Adrenal gland (tissue), 12 donors: Measurements from ENCODE around the gene DCP1A. TPM values are rescaled to one million over a fixed set of nuclear protein-coding genes. Genes with fewer than 3 reads are reported as not detected.
A peak's percentile ranks its signal among the peaks of the same experiment; 100 is the strongest.
"Not testable (repeated sequence)": the region's sequence is repeated elsewhere in the genome, so short reads cannot be mapped to it uniquely, and the experiment has no call there.

Source experiments
- DNase-seq, 7 donors: peaks; one replicate each; pipeline ENCODE4 v3.0.0-alpha.2; 2019 to 2020
- H3K27ac ChIP-seq, 5 donors: fragments of 200-600 bp; sonication (generic) in 4 of 5; 1 replicate in 3 of 5; 2 replicates in 2 of 5; pipeline versions ENCODE4 v1.5.1 to v1.8.0; 2016 to 2020; ENCODE audit warnings: mild to moderate bottlenecking in 1 of 5
- H3K27me3 ChIP-seq: fragments of 200-600 bp; 2 replicates; pipeline ENCODE4 v1.8.0; 2021
- H3K36me3 ChIP-seq, 2 donors: fragments of 200-600 bp; replicated peaks in 1 of 2; 1 replicate in 1 of 2; 2 replicates in 1 of 2; pipeline versions ENCODE4 v1.5.1 to v1.8.0; 2018 to 2022
- H3K4me1 ChIP-seq, 2 donors: fragments of 200-600 bp; replicated peaks in 1 of 2; 1 replicate in 1 of 2; 2 replicates in 1 of 2; pipeline versions ENCODE4 v1.5.1 to v1.8.0; 2018 to 2021
- H3K4me3 ChIP-seq, 4 donors: fragments of 200-600 bp; sonication (generic) in 3 of 4; one replicate each; pipeline ENCODE4 v1.5.1; 2016 to 2018
- H3K9me3 ChIP-seq, 3 donors: fragments of 200-600 bp; sonication (generic) in 1 of 3; replicated peaks in 1 of 3; 1 replicate in 2 of 3; 2 replicates in 1 of 3; pipeline versions ENCODE4 v1.5.1 to v1.8.0; 2016 to 2021
- CTCF ChIP-seq, 6 experiments: fragments of 450-650 bp in 4 of 6; fragments of 200-600 bp in 2 of 6; sonication (generic) in 1 of 6; IDR thresholded peaks; 1 replicate in 5 of 6; 2 replicates in 1 of 6; pipeline versions ENCODE4 v1.5.1 to v1.8.0; 2016 to 2021; ENCODE audit warnings: antibody characterized with exemption in 6 of 6, mild to moderate bottlenecking in 2 of 6, moderate library complexity in 1 of 6
- POLR2A ChIP-seq, 2 donors: fragments of 450-650 bp; IDR thresholded peaks; one replicate each; pipeline ENCODE4 v1.6.1; 2017; ENCODE audit warnings: antibody characterized with exemption in 2 of 2, mild to moderate bottlenecking in 2 of 2, moderate library complexity in 1 of 2
- WGBS, 4 donors: extraction: QIAGEN DNeasy Blood & Tissue Kit in 2 of 4; methylation state at CpG; one replicate each; pipeline versions ENCODE4 v1.1.5 to v1.1.7; 2013 to 2017; 5-methylcytosine and 5-hydroxymethylcytosine counted together
- intact Hi-C, 2 donors: fragments of 100-400 bp; cut with DNase I; formaldehyde crosslinking; loops; one replicate each; pipeline versions ENCODE4 v1.14.1 to v1.15.0; 2022 to 2023
- polyA plus RNA-seq, 3 donors: library from polyadenylated mRNA; stranded (reverse); fragments of 200-250 nt in 2 of 3; fragments of 350-450 nt in 1 of 3; fragmentation: Illumina TruSeq in 1 of 3; extraction: RNeasy Lipid Tissue Mini Kit (QIAGEN cat#74804) in 1 of 3; gene quantifications; one replicate each; pipeline ENCODE4 v1.2.3, GENCODE V29; 2013 to 2014
- total RNA-seq, 9 donors: library from RNA; depleted of rRNA in 4 of 9; stranded (reverse); fragments of >200 nt in 4 of 9; fragments of 120-200 nt in 1 of 9; fragmentation: NEBNext Ultra II Directional in 1 of 9; extraction: Animal tissue kit (Norgen Biotek cat#: 25700) in 1 of 9; gene quantifications; one replicate each; pipeline versions ENCODE4 v1.1.0 to v1.2.4, GENCODE V29; 2013 to 2023
- donor health status: healthy with polysubstance abuse.
- donor health status: Bipolar disorder and iron deficiency.
- donor health status: DM: yes; HTN: yes; CAD: no.
- donor health status: DM: no; HTN: no; CAD: no.
- donor health status: DM: no; HTN: no; CAD: no.
- donor health status: DM: yes; HTN: yes; CAD: no.

Gene DCP1A
- total and polyA plus RNA-seq, 12 donors: 9.3 to 31.0 (median 22.1) TPM

DNA sequence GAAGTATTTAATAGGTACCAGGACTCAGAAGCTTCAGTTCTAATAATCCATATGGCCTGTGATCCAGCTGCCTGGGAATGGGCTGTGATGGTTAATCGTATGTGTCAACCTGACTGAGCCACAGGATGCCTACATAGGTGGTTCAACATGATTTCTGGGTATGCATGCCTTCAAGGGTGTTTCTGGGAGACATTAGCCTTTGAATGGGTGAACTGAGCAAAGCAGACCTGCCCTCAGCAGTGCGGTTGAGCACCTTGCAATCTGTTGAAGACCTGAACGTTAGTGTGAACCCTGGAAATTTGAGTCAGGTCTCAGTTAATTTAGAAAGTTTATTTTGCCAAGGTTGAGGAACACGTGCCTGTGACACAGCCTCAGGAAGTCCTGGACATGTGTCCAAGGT, 68.7 kb downstream of the DCP1A start:
- no peak for DNase-seq
- 86 to 89% (median 87%) methylated on average over 2 to 4 of the region's 4 CpGs for WGBS, 4 donors
- peaks cover 0 to 4% of the 10 kb centered on the region in 2 donors for H3K36me3 ChIP-seq
- no peak overlapping the region for H3K27ac ChIP-seq
- H3K4me1 ChIP-seq: no peaks in the 10 kb centered on the region
- no peaks in the 10 kb centered on the region for H3K9me3 ChIP-seq
- H3K27me3 ChIP-seq: no peaks in the 10 kb centered on the region
- TF ChIP-seq POLR2A (IDR thresholded peaks at IDR 0.05) (no peak), CTCF (IDR thresholded peaks at IDR 0.05) (no peak)
- H3K4me3 ChIP-seq: no peak overlapping the region
- intact Hi-C loops: no loop called here

DNA sequence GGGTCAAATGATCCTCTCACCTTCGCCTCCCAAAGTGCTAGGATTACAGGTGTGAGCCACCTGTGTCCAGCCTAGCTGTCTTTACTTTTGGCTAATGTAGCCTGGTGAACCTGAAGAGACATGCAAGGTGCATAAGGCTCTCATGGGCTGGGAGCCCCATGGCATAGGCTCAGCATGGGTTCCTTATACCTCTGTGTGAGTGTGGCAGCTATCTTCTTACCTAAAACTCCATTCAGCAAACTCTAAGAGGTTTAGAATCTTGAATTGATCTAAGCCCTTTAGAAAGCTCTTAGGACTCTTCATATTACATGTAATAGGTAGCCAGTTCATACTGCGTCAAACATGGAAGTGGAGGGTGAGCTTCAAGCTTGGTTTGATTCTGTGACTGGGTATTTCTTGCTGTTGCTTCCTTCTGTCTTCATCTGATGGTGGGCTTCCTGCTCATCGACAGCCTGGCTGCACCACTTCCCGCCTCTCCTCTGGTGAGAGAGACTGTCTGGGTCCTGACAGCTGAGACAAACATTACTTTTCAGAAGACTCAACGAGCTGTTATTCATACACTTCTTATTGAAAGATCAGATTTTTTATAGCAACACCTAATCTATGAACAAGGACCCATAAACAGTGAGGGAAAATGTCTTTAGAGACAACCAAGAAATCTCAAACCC, 72.3 kb downstream of the DCP1A start:
- no peak overlapping the region for H3K4me3 ChIP-seq
- WGBS, 4 donors: 62 to 74% (median 70%) methylated on average over 5 of the region's 5 CpGs
- DNase-seq: no peak
- H3K27me3 ChIP-seq: no peaks in the 10 kb centered on the region
- no peaks in the 10 kb centered on the region for H3K9me3 ChIP-seq
- peaks cover 6 to 7% of the 10 kb centered on the region in 2 donors for H3K4me1 ChIP-seq
- no peak overlapping the region for H3K27ac ChIP-seq
- intact Hi-C loops: no loop called here
- TF ChIP-seq CTCF (IDR thresholded peaks at IDR 0.05) (no peak), POLR2A (IDR thresholded peaks at IDR 0.05) (no peak)
- H3K36me3 ChIP-seq: no peaks in the 10 kb centered on the region

DNA sequence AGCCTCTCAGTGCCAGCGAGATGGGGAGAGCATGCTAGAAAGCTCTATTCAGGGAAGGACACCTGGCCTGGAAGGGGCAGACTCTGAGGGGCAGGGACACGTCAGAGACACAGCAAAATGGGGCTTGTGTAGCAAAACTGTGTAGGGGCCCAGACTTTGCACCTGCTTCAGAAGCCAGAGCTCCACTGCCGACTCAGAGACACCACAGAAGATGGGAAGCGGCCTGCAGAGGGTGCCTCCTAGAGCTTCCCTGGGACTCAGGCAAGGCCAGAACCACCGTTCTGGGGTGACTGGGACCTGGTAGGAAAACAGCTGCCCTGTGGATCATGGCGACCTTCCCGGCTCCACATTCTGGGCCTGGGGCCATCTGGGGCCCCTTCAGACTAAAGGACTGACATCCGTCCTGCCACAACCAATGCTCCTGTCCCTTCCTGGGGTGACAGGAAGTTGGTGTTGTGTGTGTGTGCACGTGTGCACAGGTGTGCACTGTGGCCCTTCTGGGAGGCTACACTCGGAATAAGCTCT, 74.1 kb downstream of the DCP1A start:
- Histone ChIP-seq H3K27me3 (no peaks in the 10 kb centered on the region), H3K4me1 (peaks cover 11 to 16% of the 10 kb centered on the region in 2 donors), H3K36me3 (no peaks in the 10 kb centered on the region), H3K9me3 (no peaks in the 10 kb centered on the region), H3K4me3 (no peak overlapping the region), H3K27ac (no peak overlapping the region)
- WGBS, 4 donors: 81 to 88% (median 85%) methylated on average over 6 to 10 of the region's 10 CpGs
- no peak for DNase-seq
- no peak for TF ChIP-seq POLR2A (IDR thresholded peaks at IDR 0.05)
- no peak for TF ChIP-seq CTCF (IDR thresholded peaks at IDR 0.05)
- intact Hi-C loops: no loop called here

GRCh38 chr3:53269888-53270880, 77.2 kb downstream of the DCP1A start:
- intact Hi-C loops: no loop called here
- 29 to 49% (median 36%) methylated on average over 5 to 12 of the region's 12 CpGs for WGBS, 4 donors
- H3K4me3 ChIP-seq: peak overlapping the region in 1 of 4 donors; percentile 17
- no peaks in the 10 kb centered on the region for H3K27me3 ChIP-seq
- H3K27ac ChIP-seq: peak overlapping the region; percentile 73 to 97 (median 88)
- TF ChIP-seq CTCF (IDR thresholded peaks at IDR 0.05) (peak in 1 of 6 experiments; percentile 8), POLR2A (IDR thresholded peaks at IDR 0.05) (peak in 1 of 2 donors; percentile 71)
- peak; percentile 74 to 95 (median 92) for DNase-seq
- H3K36me3 ChIP-seq: no peaks in the 10 kb centered on the region
- H3K4me1 ChIP-seq: peaks cover 11 to 16% of the 10 kb centered on the region in 2 donors
- H3K9me3 ChIP-seq: no peaks in the 10 kb centered on the region

DNA sequence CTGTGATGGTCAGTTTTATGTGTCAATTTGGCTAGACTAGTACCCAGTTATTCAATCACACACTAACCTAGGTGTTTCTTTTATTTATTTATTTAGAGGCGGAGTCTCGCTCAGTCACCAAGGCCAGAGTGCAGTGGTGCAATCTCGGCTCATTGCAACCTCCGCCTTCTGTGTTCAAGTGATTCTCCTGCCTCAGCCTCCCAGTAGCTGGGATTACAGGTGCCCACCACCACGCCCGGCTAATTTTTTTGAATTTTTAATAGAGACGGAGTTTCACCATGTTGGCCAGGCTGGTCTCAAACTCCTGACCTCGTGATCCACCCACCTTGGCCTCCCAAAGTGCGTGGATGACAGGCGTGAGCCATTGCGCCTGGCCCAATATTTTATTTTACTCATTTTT, 78.2 kb downstream of the DCP1A start:
- H3K4me1 ChIP-seq: peaks cover 11 to 16% of the 10 kb centered on the region in 2 donors
- H3K4me3 ChIP-seq, H3K27me3 ChIP-seq, H3K36me3 ChIP-seq, H3K9me3 ChIP-seq, intact Hi-C loops, DNase-seq: not testable (repeated sequence)
- WGBS, 4 donors: 92 to 95% (median 93%) methylated on average over 11 of the region's 11 CpGs
- H3K27ac ChIP-seq: peak overlapping the region; percentile 73 to 97 (median 88)
